NCI-H187 treated with DMSO at 0.1 percent for 48 hours (cell line): ENCODE results near the gene PODXL2.
"Not testable (repeated sequence)": the region's sequence is repeated elsewhere in the genome, so short reads cannot be mapped to it uniquely, and the experiment has no call there.

Experiments used
- DNase-seq: peaks from one replicate; lab custom pipeline; 2025; lab: John Stamatoyannopoulos, UW

The PODXL2 gene

GRCh38 chr3:127691489-127691888, 62.5 kb downstream of the PODXL2 start:
- DNase-seq: no peak

- no peak for DNase-seq
Measured at GRCh38 chr3:127691974-127692373, 63.0 kb downstream of the PODXL2 start.

- no peak for DNase-seq
Measured at GRCh38 chr3:127692501-127693335, 63.7 kb downstream of the PODXL2 start.

GRCh38 chr3:127693336-127693843, 64.4 kb downstream of the PODXL2 start:
- no peak for DNase-seq

GRCh38 chr3:127694467-127695215, 65.7 kb downstream of the PODXL2 start:
- no peak for DNase-seq

GRCh38 chr3:127697551-127698240, 68.7 kb downstream of the PODXL2 start:
- peak; percentile 33 for DNase-seq

- DNase-seq: no peak
Measured at GRCh38 chr3:127698286-127698685, 69.3 kb downstream of the PODXL2 start.

GRCh38 chr3:127698691-127699415, 69.9 kb downstream of the PODXL2 start:
- DNase-seq: no peak

GRCh38 chr3:127699416-127700300, 70.7 kb downstream of the PODXL2 start:
- DNase-seq: no peak

GRCh38 chr3:127700406-127700805, 71.4 kb downstream of the PODXL2 start:
- DNase-seq: no peak

- no peak for DNase-seq
Measured at GRCh38 chr3:127701280-127701911, 72.4 kb downstream of the PODXL2 start.

GRCh38 chr3:127702151-127702578, 73.2 kb downstream of the PODXL2 start:
- no peak for DNase-seq

- not testable (repeated sequence) for DNase-seq
Measured at GRCh38 chr3:127704840-127705239, 75.9 kb downstream of the PODXL2 start.

- no peak for DNase-seq
Measured at GRCh38 chr3:127706312-127706711, 77.3 kb downstream of the PODXL2 start.

GRCh38 chr3:127706785-127707351, 77.9 kb downstream of the PODXL2 start:
- DNase-seq: no peak

- DNase-seq: no peak
Measured at GRCh38 chr3:127707851-127708411, 78.9 kb downstream of the PODXL2 start.

GRCh38 chr3:127708837-127709236, 79.9 kb downstream of the PODXL2 start:
- no peak for DNase-seq

GRCh38 chr3:127709320-127710060, 80.5 kb downstream of the PODXL2 start:
- DNase-seq: no peak
